RWPE1 (cell line): ENCODE data around the gene RBBP8NL.
A peak's percentile ranks its signal among the peaks of the same experiment; 100 is the strongest.

Experiments
- CTCF ChIA-PET: fragments of 350-600 bp; sonication (Branson Sonifier 250); formaldehyde crosslinking; extraction: SDS; loops from one replicate; lab custom pipeline; 2021; lab: Yijun Ruan, JAX
- POLR2A ChIA-PET: fragments of 400-600 bp; formaldehyde crosslinking; extraction: SDS; loops from one replicate; lab custom pipeline; 2020; ENCODE audit warnings: antibody characterized with exemption; ENCODE audit not compliant: low non-redundant PET; lab: Yijun Ruan, JAX
- DNase-seq: peaks from one replicate; pipeline ENCODE4 v3.0.0; 2012; ENCODE audit warnings: low spot score
- H3K27ac ChIP-seq: fragments of 450-650 bp; 2 replicates; pipeline ENCODE4 v1.5.1; 2017
- TF ChIP-seq, protein P1 (sequence below): fragments of 450-650 bp; conservative IDR thresholded peaks from 2 replicates; pipeline ENCODE4 v1.5.1; 2017; ENCODE audit warnings: low read depth, mild to moderate bottlenecking

RBBP8NL gene

DNA sequence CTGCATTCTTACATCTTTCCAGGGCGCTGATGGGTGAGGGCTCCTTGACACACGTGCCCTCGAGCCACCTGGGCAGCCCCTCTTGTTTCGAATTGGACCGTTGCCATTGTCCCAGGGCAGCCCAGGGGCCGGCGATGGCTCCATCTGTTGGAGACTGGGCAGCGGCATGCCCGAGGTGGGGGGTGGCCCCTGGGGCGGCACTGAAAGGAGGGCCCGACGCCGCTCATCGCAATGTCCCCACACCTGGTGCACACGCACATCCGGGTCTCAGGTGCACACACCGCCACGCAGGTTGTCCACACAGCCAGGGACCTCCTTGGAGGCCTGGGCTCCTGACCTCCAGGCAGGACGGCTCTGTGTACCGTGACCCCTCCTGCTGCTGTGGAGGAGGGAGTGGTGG is 30.5 kb upstream of the RBBP8NL start:
- CTCF ChIA-PET = interaction anchor here (0.6 kb wide), 2 partner anchors 16 to 159 kb away, joined by 4 read pairs; no protein-coding TSS in a partner anchor
- no peak overlapping the region for H3K27ac ChIP-seq
- TF ChIP-seq, protein P1, sequence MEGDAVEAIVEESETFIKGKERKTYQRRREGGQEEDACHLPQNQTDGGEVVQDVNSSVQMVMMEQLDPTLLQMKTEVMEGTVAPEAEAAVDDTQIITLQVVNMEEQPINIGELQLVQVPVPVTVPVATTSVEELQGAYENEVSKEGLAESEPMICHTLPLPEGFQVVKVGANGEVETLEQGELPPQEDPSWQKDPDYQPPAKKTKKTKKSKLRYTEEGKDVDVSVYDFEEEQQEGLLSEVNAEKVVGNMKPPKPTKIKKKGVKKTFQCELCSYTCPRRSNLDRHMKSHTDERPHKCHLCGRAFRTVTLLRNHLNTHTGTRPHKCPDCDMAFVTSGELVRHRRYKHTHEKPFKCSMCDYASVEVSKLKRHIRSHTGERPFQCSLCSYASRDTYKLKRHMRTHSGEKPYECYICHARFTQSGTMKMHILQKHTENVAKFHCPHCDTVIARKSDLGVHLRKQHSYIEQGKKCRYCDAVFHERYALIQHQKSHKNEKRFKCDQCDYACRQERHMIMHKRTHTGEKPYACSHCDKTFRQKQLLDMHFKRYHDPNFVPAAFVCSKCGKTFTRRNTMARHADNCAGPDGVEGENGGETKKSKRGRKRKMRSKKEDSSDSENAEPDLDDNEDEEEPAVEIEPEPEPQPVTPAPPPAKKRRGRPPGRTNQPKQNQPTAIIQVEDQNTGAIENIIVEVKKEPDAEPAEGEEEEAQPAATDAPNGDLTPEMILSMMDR = no peak
- no peak for DNase-seq
- POLR2A ChIA-PET = no interaction called here

DNA sequence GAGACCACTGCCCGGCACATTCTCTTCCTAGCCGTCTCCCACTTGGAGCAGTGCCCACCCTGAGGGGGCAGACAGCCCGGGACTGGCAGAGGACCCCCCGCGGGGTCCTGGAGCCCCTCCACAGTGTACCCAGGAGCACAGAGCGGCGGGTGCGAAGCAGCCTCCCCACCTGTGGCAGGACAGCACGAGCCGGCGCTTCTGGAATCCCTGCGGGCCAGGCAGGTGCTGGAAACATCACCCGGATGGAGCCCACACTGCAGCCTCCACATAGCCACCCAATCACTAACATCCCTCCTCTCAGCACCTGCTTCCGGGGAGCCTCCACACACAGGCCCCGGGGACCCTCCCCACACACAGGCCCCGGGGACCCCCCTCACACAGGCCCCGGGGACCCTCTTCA is 29.8 kb upstream of the RBBP8NL start:
- H3K27ac ChIP-seq = no peak overlapping the region
- POLR2A ChIA-PET = no interaction called here
- no peak for DNase-seq
- TF ChIP-seq, protein P1 = no peak
- CTCF ChIA-PET = interaction anchor here (1.0 kb wide), 1 partner anchor 47 kb away, joined by 5 read pairs; no protein-coding TSS in a partner anchor

DNA sequence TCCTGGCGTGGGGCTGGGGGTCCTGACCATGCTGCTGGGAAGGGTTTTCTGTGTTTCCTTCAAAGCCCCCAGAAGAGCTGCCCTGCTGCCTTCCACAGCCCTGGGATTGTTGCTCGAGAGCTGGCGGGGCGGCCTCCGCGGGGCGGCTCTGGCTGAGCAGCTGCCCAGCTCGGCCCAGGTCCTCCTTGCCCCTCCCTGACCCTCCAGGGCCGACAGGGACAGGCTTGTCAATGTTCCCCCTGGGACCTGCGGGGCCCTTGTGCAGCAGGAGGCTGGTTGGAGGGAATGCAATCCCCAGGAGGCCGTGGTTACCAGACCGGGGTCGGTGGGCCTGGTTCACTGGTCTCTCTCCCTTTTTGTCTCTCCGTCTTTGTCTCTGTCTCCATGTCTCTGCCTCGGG is 28.6 kb upstream of the RBBP8NL start:
- no peak for DNase-seq
- CTCF ChIA-PET = no interaction called here
- TF ChIP-seq, protein P1 = no peak
- H3K27ac ChIP-seq = no peak overlapping the region
- POLR2A ChIA-PET = no interaction called here

DNA sequence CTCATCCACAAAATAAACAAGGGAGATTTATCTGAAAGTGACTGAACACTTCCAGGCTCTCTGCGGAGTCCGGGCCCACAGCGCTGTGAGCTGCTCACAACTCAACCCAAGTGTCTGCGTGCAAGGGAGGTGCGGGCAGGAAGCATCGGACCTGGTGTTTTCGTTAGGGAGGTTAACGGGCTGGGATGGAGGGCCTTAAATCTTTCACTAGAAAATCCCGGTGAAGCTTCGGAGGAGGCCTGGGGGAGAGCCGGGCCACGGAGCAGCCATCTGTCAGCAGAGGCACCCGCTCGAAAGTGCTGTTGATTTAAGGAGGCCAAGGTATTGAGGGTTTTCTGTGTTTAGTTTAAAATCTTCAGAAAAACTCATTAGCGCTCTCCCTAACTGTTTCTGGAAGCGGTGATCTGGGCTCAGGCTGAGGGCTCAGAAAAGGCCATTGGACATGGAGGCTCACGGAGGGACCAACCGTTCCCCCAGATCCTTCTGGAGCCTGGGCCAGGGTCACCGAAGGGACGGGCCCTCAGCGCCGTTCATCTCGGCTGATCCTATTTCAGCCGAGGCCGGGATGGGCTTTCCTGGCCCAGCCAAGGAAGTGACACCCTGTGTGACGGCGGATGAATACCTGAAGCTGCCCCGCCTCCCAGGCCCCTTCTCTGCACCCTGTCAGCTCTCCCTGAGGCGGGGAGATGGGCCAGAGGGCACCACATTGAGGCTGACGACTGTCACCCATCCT is 27.7 kb upstream of the RBBP8NL start:
- H3K27ac ChIP-seq = no peak overlapping the region
- ChIA-PET CTCF (interaction anchor here (0.6 to 1.1 kb wide), 5 partner anchors 17 to 162 kb away, joined by 3 to 5 read pairs (median 4); no protein-coding TSS in a partner anchor), POLR2A (no interaction called here)
- DNase-seq = no peak
- TF ChIP-seq, protein P1 = no peak

GRCh38 chr20:62453186-62453808 is 26.0 kb upstream of the RBBP8NL start:
- ChIA-PET POLR2A (no interaction called here), CTCF (interaction anchor here (0.6 kb wide), 2 partner anchors 338 to 519 kb away, joined by 3 to 5 read pairs; no protein-coding TSS in a partner anchor)
- DNase-seq = no peak
- no peak overlapping the region for H3K27ac ChIP-seq
- TF ChIP-seq, protein P1 = no peak

DNA sequence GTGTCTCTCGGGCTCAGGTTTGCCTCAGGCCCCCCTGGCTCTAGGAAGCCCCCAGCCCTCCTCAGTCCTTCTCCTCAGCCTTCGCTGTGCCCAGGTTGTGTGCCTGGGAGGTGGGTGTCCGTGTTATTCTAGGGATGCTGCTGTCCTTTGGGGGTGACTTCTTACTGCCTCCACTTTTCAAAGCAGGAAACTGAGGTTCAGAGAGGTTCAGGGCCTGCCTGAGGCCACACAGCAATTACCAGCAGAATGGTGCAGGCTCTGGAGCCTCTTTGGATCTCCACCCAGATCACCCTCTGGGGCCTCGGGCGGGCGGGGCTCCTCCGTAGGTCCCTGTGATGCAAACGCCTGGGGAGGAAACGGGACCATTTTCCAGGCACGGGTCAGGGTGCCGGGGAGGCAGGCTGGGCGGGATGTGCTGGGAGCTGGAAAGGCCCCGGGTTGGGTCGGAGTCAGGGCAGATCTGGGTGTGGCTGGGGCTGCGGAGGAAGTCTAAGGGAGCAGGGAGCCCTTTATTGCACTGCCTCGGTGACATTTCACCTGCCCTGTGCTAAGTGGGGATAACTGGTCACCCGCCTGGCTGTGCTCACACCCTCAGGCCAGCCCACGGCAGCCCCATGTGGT is 25.2 kb upstream of the RBBP8NL start:
- POLR2A ChIA-PET = no interaction called here
- no peak overlapping the region for H3K27ac ChIP-seq
- TF ChIP-seq, protein P1 = no peak
- DNase-seq = peak; percentile 36
- CTCF ChIA-PET = no interaction called here
